Renal cortex interstitium (tissue), 15 donors: ENCODE data around the gene KIF11. TPM values are rescaled to one million over a fixed set of nuclear protein-coding genes. Genes with fewer than 3 reads are reported as not detected.
"Not testable (repeated sequence)": the region's sequence is repeated elsewhere in the genome, so short reads cannot be mapped to it uniquely, and the experiment has no call there.

Source experiments
- DNase-seq, 11 donors: peaks; one replicate each; pipeline ENCODE4 v3.0.0-alpha.2; 2013; ENCODE audit warnings: low read depth in 9 of 11, low spot score in 4 of 11; ENCODE audit errors: extremely low read depth in 1 of 11
- long read RNA-seq, 16 experiments: transcript quantifications; one replicate each; lab custom pipeline, GENCODE V29; 2026
- polyA plus RNA-seq, 3 donors: library from polyadenylated mRNA; unstranded; fragments of 120-200 nt; gene quantifications; one replicate each; pipeline ENCODE4 v1.2.1, GENCODE V29; 2013; ENCODE audit not compliant: insufficient read length in 3 of 3

Gene KIF11
- 10 to 100 TPM; 27.4 to 42.4 (median 36.8) TPM for polyA plus RNA-seq
- long read RNA-seq, donor 1, full-length matches to known transcripts: 2 of 2 reads
- long read RNA-seq, donor 1, partial matches to known transcripts: 0 of 2 reads
- long read RNA-seq, donor 1, other reads (novel, unspliced or antisense): 0 of 2 reads
- long read RNA-seq, donor 2, full-length matches to known transcripts: 2 of 2 reads
- long read RNA-seq, donor 2, partial matches to known transcripts: 0 of 2 reads
- long read RNA-seq, donor 2, other reads (novel, unspliced or antisense): 0 of 2 reads
- long read RNA-seq, donor 3, full-length matches to known transcripts: 3 of 3 reads
- long read RNA-seq, donor 3, partial matches to known transcripts: 0 of 3 reads
- long read RNA-seq, donor 3, other reads (novel, unspliced or antisense): 0 of 3 reads
- long read RNA-seq, donor 4, full-length matches to known transcripts: 1 of 1 reads
- long read RNA-seq, donor 4, partial matches to known transcripts: 0 of 1 reads
- long read RNA-seq, donor 4, other reads (novel, unspliced or antisense): 0 of 1 reads
- long read RNA-seq, donor 5: 0 reads
- long read RNA-seq, donor 6, full-length matches to known transcripts: 1 of 1 reads
- long read RNA-seq, donor 6, partial matches to known transcripts: 0 of 1 reads
- long read RNA-seq, donor 6, other reads (novel, unspliced or antisense): 0 of 1 reads
- long read RNA-seq, donor 7, full-length matches to known transcripts: 2 of 2 reads
- long read RNA-seq, donor 7, partial matches to known transcripts: 0 of 2 reads
- long read RNA-seq, donor 7, other reads (novel, unspliced or antisense): 0 of 2 reads
- long read RNA-seq, donor 8, full-length matches to known transcripts: 2 of 2 reads
- long read RNA-seq, donor 8, partial matches to known transcripts: 0 of 2 reads
- long read RNA-seq, donor 8, other reads (novel, unspliced or antisense): 0 of 2 reads
- long read RNA-seq, donor 9: 0 reads
- long read RNA-seq, donor 10, full-length matches to known transcripts: 2 of 2 reads
- long read RNA-seq, donor 10, partial matches to known transcripts: 0 of 2 reads
- long read RNA-seq, donor 10, other reads (novel, unspliced or antisense): 0 of 2 reads
- long read RNA-seq, donor 11, full-length matches to known transcripts: 1 of 1 reads
- long read RNA-seq, donor 11, partial matches to known transcripts: 0 of 1 reads
- long read RNA-seq, donor 11, other reads (novel, unspliced or antisense): 0 of 1 reads
- long read RNA-seq, donor 12, full-length matches to known transcripts: 1 of 1 reads
- long read RNA-seq, donor 12, partial matches to known transcripts: 0 of 1 reads
- long read RNA-seq, donor 12, other reads (novel, unspliced or antisense): 0 of 1 reads
- long read RNA-seq, donor 13: 0 reads
- long read RNA-seq, donor 14, full-length matches to known transcripts: 3 of 3 reads
- long read RNA-seq, donor 14, partial matches to known transcripts: 0 of 3 reads
- long read RNA-seq, donor 14, other reads (novel, unspliced or antisense): 0 of 3 reads
- long read RNA-seq, donor 15: 0 reads
- long read RNA-seq, donor 16, full-length matches to known transcripts: 6 of 6 reads
- long read RNA-seq, donor 16, partial matches to known transcripts: 0 of 6 reads
- long read RNA-seq, donor 16, other reads (novel, unspliced or antisense): 0 of 6 reads

DNA sequence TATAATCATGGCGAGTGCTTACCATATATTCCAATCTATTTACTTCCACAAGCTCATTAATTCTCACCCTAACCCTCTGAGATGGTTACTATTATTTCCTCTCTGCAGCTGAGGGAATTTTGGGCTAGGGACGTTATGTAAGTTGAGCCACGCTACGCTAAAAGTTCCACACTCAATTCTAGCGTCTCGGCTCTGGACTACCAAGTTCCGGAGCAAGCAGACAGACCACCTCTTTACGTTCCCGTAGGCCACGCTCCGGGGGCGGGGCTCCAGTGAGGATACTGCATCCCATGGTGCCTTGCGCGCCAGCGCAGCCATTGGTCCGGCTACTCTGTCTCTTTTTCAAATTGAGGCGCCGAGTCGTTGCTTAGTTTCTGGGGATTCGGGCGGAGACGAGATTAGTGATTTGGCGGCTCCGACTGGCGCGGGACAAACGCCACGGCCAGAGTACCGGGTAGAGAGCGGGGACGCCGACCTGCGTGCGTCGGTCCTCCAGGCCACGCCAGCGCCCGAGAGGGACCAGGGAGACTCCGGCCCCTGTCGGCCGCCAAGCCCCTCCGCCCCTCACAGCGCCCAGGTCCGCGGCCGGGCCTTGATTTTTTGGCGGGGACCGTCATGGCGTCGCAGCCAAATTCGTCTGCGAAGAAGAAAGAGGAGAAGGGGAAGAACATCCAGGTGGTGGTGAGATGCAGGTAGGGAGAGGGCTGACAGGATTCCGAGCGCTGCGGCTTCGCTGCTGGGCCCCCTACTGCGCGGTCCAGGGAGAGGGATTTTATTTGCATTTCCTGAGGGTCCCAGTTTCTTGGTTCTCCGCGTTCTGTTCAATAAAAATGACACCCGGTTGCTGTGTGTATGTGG lies at the start of gene KIF11:
TSS of gene KIF11 (plus strand) at position 370 of the 858 bp plus-strand sequence. CDS start at position 616, 246 bp downstream.
- DNase-seq: peak; percentile 90 to 98 (median 96)

DNA sequence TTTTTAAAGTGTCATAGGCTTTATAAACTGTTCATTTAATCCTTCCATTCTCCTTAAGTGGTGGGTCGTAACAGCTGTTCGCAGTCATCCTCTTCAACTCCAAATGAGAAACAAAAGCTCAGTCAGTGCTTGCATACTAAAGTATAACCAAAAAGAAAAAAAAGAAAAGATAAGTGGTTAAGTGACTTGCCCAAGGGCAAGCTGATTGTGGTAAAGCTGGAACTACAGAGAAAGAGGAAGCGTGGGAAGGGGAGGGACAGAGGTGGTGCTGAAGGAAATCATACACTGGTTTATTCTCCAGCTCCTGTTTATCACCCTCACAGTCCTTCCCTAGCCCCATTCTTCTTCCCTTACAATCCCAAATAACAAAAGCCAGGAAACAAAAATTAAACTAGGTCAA lies 48.6 kb upstream of the KIF11 start:
- DNase-seq: no peak

DNA sequence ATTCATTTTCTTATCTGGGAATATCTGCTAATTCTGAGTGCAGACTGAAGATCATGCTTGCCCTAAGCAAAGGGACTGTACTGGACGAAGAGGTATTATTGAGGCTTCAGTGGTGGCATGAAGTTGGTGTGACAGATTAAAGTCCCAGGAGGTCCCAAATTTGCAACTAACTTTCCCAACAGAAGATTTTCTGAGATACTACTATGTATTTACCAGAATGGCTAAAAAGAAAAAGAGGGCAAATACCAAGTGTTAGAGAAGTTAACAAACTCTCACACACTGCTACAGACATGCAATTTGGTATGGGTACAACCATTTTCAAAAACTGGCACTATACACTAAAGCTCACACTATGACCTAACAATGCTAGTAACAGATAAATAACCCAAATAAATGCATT lies 47.4 kb upstream of the KIF11 start:
- no peak for DNase-seq

DNA sequence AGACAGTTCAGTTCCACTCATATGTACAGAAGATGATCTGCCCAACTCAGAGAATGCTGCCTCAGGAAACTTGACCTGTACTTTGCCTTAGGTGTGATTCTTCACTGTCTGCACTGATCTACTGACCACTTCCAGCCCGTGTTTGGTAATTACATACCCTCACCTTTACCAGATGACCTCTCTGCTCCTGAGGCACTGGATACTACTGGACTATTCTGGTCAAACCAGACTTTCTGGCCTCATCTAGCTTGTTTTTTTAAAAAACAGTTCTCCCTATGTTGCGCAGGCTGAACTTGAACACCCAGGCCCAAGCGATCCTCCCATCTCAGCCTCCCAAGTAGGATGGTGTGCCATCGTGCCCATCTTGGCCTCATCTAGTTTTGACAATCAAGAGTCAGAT lies 45.3 kb upstream of the KIF11 start:
- DNase-seq: no peak

DNA sequence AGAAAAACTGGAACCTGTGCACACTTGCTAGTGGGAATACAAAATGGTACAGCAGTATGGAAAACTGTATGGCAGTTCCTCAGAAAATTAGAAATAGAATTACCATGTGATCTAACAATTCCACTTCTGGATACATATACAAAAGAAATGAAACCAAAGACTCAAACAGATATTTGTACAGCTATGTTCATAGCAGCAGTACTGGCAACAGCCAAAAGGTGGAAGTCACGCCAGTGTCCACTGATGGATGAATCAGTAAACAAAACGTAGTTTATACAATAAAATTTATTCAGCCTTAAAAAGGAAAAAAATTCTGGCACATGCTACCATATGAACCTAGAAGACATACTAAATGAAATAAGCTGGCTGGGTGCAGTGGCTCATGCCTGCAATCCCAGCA lies 42.0 kb upstream of the KIF11 start:
- no peak for DNase-seq

DNA sequence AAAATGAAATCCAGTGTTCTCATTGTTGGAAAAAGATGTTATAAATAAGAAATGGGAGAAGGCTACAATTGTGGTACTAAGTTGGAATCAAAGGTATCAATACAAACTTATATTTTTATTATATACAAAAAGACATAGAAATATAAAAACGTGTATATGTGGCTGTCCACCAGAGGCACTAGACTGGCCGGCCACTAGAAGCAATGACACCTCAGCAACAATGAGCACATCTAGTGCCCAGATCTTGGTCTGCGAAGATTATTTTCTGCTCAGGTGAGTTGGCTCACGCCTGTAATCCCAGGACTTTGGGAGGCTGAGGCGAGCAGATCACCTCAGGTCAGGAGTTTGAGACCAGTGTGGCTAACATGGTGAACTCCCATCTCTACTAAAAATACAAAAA lies 40.6 kb upstream of the KIF11 start:
- DNase-seq: no peak

DNA sequence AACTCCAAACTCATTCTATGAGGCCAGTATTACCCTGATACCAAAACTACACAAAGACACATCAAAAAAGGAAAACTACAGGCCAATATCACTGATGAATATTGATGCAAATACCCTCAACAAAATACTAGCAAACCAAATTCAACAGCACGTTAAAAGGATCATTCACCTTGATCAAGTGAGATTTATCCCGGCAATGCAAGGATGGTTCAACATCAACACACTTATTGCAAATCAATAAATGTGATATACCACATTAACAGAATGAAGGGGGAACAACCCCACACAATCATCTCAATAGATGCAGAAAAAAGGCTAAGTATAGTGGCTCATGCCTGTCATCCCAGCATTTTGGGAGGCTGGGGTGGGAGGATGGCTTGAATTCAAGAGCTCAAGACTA lies 39.0 kb upstream of the KIF11 start:
- DNase-seq: no peak

DNA sequence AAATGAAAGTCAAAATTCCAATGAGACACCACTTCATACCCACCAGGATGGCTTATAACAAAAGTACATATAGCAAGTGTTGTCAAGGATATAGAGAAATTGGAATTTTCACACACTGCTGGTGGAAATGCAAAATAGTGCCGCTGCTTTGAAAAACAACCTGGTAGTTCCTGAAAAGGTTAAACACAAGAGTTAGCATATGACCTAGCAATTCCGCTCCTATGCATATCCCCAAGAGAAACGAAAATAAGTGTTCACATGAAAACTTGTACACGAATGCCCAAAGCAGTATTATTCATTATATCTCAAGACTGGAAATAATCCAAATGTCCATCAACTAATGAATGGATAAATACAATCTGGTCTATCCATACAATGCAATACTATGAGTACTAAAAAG lies 33.9 kb upstream of the KIF11 start:
- DNase-seq: no peak

DNA sequence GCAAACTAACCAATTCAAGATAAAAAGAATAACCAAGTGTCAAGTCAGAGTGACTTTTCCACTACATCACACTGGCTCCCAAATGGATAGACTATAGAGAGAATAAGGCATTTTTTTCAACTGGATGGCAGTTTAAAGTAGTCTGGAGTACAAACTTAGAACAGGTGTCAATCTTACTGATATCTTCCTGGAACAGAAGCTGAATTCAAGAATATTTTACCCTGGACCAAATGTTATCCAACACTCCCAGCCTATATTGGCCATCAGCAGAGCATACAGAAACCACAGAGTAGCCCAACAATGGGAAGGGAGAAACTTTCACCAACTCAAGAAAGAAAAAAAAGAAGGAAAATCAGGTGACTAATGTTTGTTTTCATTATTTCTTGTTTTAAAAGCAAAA lies 30.5 kb upstream of the KIF11 start:
- no peak for DNase-seq

DNA sequence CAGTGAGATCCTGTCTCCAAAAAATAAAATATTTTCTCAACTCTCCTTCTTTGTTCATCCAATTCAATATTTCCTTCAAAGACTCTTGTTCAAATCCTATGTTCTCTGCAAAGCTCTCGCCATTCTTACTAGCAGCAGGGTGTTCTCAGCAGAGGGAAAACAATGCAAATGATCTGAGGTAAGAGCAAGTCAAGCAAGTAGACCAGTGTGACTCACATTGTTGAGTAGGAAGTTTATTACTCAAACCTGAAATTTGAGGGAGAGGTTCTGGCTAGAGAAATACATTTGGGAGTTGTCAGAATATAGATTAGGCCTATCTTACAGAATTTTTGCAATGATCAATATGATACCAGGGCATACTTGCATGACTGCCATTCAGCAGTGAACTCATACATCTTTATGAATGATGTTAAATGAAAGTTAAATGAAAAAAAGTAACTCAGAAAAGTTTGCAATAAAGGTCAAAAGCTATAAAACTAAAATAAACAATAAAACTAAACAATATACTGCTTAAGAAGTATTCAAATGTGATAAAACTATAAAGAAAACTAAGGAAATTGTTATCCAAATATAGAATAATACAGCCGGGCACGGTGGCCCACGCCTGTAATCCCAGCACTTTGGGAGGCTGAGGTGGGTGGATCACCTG lies 24.9 kb upstream of the KIF11 start:
- DNase-seq: no peak

DNA sequence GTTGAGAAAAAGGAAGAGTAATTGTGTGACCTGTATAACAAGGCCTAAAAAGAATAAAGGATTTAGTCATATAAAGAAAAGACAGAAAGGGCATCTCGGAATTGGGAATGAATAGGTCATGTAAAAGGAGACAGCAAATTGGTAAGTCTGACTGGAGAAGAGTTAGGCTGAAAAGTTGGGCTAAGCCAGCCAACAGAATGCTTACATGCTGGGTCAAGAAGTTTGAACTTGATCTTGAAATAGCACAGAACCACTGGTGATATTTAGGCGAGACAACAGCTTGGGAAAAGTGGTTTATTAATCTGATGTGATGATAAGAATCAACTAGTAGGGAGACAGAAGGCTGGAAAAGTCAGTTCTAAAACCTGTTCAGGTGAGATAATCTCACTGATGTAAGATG lies 23.9 kb upstream of the KIF11 start:
- DNase-seq: no peak

DNA sequence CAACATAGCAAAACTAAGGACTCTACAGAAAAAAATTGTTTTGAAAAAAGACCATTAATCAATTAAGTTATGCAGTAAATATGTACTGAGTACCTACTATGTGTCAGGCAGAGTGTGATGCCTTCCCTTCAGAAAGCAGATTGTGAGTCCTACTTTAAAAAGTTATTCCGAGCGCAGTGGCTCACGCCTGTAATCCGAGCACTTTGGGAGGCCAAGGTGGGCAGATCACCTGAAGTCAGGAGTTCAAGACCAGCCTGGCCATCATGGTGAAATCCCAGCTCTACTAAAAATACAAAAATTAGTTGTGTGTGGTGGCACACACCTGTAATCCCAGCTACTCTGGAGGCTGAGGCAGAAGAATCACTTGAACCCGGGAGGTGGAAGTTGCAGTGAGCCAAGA lies 23.3 kb upstream of the KIF11 start:
- DNase-seq: not testable (repeated sequence)

DNA sequence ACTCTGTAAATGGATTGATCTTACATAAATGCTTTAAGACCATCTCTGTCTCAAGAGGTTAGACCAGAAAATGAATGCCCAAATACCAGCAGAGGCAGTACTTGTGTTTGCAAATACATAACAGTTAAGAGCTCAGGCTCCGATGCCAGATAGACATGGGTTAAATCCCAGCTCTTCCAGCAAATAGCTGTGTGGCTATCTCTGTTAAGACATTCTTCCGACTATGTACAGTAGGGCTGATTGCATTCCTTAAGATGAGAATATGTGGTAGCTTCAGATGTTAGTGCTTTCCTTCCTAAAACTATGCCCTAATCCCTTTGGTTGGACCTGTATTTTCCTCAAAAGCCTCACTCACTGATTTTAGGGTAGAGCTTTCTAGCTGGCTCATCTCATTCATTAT lies 21.3 kb upstream of the KIF11 start:
- no peak for DNase-seq

DNA sequence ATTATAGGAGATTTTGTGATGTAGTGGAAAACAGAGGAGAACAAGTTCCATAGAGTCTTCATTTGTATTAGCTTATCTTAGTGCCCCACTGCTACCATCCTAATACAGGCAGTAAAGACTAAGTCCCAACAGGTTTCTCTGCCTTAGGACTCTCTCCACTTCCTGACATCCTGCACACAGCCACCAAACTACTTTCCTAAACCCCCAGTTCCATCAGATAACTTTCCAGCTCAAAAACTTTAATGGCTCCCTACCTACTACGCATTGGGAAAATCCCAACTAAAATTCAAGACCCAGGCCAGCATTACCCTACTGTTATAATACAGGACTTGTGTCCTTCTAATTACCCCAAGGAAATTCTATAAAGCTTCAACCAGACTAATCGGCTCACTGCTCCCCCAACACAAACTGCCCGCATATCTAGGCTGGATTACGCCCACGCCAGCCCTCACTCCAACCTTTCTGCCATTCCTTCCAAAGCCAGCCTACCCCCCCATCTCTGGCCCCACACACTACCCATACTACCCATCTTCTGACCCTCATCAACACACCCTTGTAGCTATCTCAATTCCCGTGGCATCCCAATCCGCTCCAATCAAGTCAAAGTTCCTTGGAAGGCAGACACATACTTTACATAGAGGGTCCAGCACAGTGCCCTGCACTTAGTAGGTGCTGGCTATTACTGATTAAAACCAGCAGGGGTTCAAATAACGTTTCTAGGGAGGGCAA lies 20.4 kb upstream of the KIF11 start:
- DNase-seq: no peak

DNA sequence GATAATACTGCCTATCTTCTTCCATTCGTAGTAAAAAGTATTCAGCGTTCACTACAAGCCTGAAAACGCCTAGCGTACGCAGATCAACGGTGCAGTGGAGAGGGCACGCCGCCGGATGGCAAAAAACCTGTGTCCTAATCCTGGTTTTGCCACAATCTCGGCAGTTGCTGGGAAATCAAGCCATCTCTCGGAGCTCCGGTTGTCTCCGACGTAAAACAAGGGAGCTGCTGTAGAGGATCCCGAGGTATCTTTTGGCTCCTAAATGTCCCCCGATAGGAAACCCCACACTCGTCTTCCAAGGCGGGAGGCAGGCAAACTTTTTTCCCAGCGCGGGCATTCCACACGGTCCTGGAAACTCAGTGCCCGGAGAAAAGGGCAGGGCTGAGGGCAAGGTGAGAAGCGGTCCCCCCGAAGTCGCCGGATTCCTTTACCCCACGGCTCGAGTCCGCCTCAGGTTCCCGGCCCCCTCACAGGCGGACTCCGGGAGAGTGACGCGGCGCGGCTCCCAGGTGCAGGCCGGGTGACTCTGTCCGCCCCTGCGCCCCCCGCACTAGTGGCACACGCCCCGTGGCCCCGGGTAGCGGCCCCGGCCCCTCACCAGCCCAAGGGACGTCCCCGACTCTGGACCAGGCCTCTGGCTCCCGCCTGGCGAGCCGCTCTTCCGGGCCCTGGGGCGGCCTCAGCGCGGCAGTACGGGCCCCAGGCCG lies 19.7 kb upstream of the KIF11 start:
- peak in 1 of 11 donors; percentile 27 for DNase-seq
